GM21576 (cell line): Measurements from ENCODE around the gene RNF31.

Experiments
- ATAC-seq: cut with Tn5 transposase; IDR thresholded peaks from one replicate; pipeline ENCODE4 v1.9.1; 2021; ENCODE audit warnings: mild to moderate bottlenecking, moderate library complexity; ENCODE audit not compliant: unreplicated experiment

Gene RNF31

GRCh38 chr14:24159777-24160498 lies 12.6 kb downstream of the RNF31 start:
- no peak for ATAC-seq

GRCh38 chr14:24160499-24160849 lies 13.2 kb downstream of the RNF31 start:
- no peak for ATAC-seq

GRCh38 chr14:24160850-24161804 lies 13.8 kb downstream of the RNF31 start, which contains the start of gene IRF9:
TSS of gene IRF9 (plus strand) at chr14:24161265. CDS start at chr14:24162145, 880 bp downstream.
- ATAC-seq = peak; percentile 79

- no peak for ATAC-seq
Measured at GRCh38 chr14:24162093-24162492, 14.8 kb downstream of the RNF31 start.

- no peak for ATAC-seq
Measured at GRCh38 chr14:24164518-24164991, 17.3 kb downstream of the RNF31 start.

GRCh38 chr14:24165785-24166184 lies 18.5 kb downstream of the RNF31 start:
- no peak for ATAC-seq

GRCh38 chr14:24167469-24168114 lies 20.3 kb downstream of the RNF31 start:
- ATAC-seq = no peak

GRCh38 chr14:24171422-24172260 lies 24.3 kb downstream of the RNF31 start, which contains the start of gene REC8:
TSS of gene REC8 (plus strand) at chr14:24172080. CDS start at chr14:24172553, 473 bp downstream.
- peak; percentile 83 for ATAC-seq

- no peak for ATAC-seq
Measured at GRCh38 chr14:24172261-24172860, 25.1 kb downstream of the RNF31 start.

- ATAC-seq = no peak
Measured at GRCh38 chr14:24172871-24173281, 25.6 kb downstream of the RNF31 start.

GRCh38 chr14:24176599-24176998 lies 29.3 kb downstream of the RNF31 start:
- ATAC-seq = no peak

- ATAC-seq = no peak
Measured at GRCh38 chr14:24177041-24177825, 29.9 kb downstream of the RNF31 start.

- no peak for ATAC-seq
Measured at GRCh38 chr14:24177891-24178290, 30.6 kb downstream of the RNF31 start.

GRCh38 chr14:24178399-24179178 lies 31.3 kb downstream of the RNF31 start:
- ATAC-seq = no peak

GRCh38 chr14:24179294-24179960 lies 32.1 kb downstream of the RNF31 start:
- ATAC-seq = no peak

- ATAC-seq = no peak
Measured at GRCh38 chr14:24179961-24180796, 32.9 kb downstream of the RNF31 start.
